ENCODE measurements around the gene HIVEP3.
"Not testable (repeated sequence)": the region's sequence is repeated elsewhere in the genome, so short reads cannot be mapped to it uniquely, and the experiment has no call there.

HIVEP3 gene

GRCh38 chr1:41918450-41919043 is at the start of gene HIVEP3:
HIVEP3 (minus strand) TSS chr1:41918922.
- DNase-seq, result no peak

GRCh38 chr1:41964400-41964799 is 45.7 kb upstream of the HIVEP3 start:
- DNase-seq, result no peak

GRCh38 chr1:41963636-41964035 is 44.9 kb upstream of the HIVEP3 start:
- no peak for DNase-seq

GRCh38 chr1:41958015-41958673 is 39.4 kb upstream of the HIVEP3 start:
- no peak for DNase-seq

DNA sequence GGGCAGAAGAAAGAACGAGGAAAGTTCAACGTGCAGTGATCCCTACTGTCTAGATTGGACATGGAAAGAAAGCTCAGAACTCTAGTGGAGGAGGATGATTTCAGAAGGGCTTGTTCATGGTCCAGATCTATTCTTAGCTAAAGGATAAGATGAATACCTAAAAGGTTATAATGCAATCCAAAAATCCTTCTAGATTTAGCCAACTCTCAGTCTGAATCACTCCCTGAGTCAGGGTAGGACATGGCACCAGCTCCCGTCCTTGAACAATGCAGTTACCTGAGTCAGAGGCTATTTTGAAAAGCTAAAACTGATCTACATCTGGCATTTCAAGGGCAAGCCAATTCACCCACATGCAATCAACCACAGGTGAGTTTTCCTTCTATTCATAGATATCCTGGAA is 38.8 kb upstream of the HIVEP3 start:
- no peak for DNase-seq

GRCh38 chr1:41955461-41956159 is 36.9 kb upstream of the HIVEP3 start:
- DNase-seq, result no peak

DNA sequence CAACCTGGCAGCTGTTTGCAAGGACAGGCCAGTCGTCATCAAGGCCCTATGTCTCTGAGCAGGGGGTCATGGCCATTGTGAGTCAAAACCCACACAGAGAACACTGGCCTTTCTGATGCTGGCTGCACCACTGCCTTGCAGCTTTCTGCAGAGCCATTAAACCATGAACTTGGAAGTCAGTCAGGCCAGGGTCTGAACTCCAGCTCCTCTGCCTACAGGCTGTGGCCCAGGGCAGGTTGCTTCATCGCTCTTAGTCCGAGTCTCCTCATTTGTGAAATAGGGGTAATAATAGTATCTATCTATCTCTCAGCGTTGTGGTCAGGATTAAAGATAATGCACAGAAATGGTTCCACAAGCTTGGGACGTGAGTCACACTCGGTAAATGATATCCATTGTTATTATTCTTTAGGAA is 35.8 kb upstream of the HIVEP3 start:
- no peak for DNase-seq

DNA sequence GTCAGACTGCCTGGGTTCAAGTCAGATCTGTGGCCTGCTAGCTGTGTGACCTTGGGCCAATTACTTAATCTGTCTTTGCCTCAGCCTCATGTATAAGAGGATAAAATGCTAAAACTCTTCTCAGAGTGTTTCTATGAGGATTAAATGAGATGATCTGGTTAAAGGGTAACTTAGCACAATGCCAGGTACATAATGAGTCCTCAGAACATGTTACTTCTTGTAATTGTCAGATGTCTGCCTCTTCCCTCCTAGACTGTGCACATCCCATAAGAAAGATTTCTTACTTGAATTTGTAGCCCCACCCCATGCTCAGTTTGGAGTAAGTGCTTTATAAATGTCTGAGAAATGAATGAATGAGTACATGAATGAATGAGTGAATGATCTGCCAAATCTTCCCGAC is 34.6 kb upstream of the HIVEP3 start:
- DNase-seq, result no peak

GRCh38 chr1:41952208-41952607 is 33.5 kb upstream of the HIVEP3 start:
- no peak for DNase-seq

GRCh38 chr1:41951492-41951891 is 32.8 kb upstream of the HIVEP3 start:
- DNase-seq, result not testable (repeated sequence)

DNA sequence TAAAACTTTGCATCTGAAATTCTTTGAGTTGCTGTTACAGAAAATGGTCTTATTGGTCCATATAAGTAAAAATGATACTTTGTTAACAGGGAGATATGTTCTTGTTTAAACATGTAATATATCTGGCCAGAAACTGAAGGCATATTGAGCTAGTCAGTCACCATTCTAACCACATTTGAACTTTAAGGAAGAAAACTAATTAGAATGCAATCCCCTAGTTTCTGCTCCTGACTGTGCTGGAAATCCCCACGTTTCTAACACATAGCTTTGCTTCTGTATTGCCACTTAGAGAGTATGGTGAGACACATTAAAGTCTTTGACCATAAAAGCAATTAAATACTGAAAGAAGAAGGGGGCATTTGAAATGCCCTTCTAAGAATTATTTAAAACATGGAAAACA is 32.1 kb upstream of the HIVEP3 start:
- DNase-seq, result no peak

DNA sequence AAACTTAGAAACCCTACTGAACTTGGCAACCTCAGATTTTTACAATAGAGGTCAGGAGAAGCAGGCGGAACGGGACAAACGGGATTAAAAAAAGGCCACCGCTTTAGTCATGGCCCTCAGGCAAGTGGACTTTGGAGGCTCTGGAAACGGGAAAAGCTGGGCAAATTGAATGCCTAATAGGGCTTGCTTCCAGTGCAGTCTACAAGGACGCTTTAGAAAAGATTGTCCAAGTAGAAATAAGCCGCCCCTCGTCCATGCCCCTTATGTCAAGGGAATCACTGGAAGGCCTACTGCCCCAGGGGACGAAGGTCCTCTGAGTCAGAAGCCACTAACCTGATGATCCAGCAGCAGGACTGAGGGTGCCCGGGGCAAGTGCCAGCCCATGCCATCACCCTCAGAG is 27.2 kb upstream of the HIVEP3 start:
- not testable (repeated sequence) for DNase-seq

DNA sequence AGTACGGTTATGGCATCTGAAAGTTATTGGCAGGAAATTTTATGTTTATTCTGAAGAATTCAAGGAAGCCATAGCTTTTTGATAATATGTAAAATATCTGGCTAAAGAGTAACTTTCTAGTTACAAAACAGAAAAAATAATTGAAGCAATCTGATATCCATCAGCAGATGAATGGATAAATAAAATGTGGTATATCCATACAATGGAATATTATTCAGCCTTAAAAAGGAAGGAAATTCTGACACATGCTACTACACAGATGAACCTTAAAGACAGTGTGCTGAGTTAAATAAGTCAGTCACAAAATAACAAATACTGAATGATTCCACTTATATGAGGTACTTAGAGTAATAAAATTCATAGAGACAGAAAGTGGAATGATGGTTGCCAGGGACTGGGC is 25.0 kb upstream of the HIVEP3 start:
- DNase-seq, result no peak

DNA sequence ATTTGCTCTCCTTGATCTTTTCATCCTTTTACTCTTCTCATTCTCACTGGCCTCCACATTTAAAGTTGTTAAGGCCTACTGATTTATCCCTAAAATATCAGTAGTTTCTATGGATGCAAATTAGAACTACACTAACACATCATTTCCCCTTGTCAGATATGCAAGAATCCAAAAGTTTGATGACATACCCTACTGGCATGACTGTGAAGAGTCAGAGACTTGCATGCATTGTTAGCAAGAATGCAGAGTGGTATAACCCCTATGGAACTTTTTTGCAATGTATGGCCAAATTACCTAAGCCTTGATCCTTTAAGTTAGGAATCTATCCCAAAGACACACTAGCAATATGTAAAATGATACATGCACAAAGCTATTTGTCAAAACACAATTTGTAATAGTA is 23.6 kb upstream of the HIVEP3 start:
- no peak for DNase-seq

- no peak for DNase-seq
Observed at GRCh38 chr1:41941381-41941780, 22.7 kb upstream of the HIVEP3 start.

GRCh38 chr1:41939194-41939593 is 20.5 kb upstream of the HIVEP3 start:
- DNase-seq, result no peak

GRCh38 chr1:41936107-41936506 is 17.4 kb upstream of the HIVEP3 start:
- no peak for DNase-seq

DNA sequence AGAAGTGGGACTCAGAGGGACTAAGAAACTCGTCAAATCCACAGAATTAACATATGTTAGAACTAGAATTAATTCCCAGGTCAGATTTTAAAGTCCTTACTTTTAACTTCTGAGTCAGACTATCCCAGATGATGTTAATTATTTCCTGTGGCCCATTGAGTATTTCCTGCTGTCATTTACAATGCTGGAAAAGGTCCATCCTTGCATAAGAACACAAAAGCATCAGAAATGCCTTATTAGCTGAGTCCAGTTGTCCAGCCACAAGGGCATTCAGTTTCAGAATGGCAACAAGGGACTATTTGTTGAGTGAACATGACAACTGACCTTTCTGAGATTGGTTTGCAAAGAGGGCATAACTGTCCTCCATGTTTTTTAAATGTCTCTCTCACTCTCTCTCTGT is 16.5 kb upstream of the HIVEP3 start:
- no peak for DNase-seq

- DNase-seq, result no peak
Observed at GRCh38 chr1:41933106-41933505, 14.4 kb upstream of the HIVEP3 start.

DNA sequence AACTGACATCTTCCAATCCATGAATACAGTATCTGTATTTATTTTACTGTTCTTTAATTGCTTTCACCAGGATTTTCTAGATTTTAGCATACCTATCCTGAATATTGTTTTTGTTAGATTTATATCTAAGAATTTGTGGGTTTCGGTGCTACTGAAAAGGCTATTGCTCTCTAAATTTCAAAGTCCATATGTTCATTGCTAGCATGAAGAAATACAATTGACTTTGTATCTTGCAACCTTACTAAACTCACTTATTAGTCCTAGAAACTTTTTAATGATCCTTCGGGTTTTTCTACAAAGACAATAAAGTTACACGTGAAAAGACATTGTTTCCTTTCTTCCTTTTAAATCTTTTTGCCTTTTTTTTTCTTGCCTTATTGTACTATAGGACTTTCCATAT is 12.9 kb upstream of the HIVEP3 start:
- no peak for DNase-seq

DNA sequence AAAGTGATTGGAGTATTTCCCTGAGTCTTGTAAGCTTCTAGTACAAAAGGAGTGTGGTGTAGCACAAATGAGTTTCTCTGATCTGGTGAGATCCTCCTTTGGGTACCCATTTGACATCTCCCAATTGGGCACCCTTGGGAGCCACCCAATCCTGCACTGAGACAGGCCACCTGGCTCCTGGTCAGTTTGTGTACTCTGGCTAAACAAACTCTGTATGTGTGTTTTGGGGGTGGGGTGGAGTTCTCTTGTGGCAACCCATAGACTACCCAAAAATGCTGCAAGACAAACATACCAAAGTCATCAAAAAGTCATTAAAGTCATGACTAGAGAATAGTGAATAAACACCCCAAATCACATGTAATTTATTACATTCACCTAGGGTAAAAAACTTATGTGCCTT is 8.4 kb upstream of the HIVEP3 start:
- no peak for DNase-seq

DNA sequence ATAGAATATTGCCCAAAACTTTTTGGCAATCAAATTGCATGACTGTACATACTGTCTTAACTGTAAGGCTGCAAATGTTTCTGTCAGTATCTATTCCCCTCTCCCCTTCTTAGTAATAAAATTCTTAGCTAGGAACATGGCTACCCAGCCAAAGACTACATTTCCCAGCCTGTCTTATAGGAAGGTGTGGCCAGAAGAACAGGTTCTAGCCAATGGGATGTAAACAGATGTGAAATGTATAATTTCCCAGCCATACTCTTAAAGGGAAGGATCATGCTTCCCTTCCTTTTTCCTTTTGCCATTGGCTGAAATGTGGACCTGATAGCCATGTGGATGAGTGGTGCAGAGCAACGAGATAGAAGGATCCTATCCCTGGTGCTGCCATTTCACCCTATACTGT is 7.0 kb upstream of the HIVEP3 start:
- no peak for DNase-seq

GRCh38 chr1:41924911-41925310 is 6.2 kb upstream of the HIVEP3 start:
- no peak for DNase-seq

DNA sequence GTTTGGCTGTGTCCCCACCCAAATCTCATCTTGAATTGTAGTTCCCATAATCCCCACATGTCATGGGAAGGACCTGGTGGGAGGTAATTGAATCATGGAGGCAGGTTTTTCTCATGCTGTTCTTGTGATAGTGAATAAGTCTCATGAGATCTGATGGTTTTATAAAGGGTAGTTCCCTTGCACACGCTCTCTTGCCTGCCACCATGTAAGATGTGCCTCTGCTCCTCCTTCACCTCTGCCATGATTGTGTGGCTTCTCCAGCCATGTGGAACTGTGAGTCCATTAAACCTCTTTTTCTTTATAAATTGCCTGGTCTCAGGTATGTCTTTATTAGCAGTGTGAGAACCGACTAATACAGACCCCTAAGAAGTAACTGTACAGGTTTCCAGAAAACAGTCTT is 2.5 kb upstream of the HIVEP3 start:
- not testable (repeated sequence) for DNase-seq

All from CD4-positive, alpha-beta T cell treated with Interleukin-17A for 4 hours (primary cell).